ENCODE measurements around the gene EPS15. TPM values are rescaled to one million over a fixed set of nuclear protein-coding genes. Genes with fewer than 3 reads are reported as not detected.
A peak's percentile ranks its signal among the peaks of the same experiment; 100 is the strongest.

Gene EPS15
- total and polyA plus RNA-seq, 9 of the 15 experiments (the other 6 are each of a cell fraction or from before 2014, with no cell fraction given), result 23.1 to 69.0 (median 41.7) TPM

DNA sequence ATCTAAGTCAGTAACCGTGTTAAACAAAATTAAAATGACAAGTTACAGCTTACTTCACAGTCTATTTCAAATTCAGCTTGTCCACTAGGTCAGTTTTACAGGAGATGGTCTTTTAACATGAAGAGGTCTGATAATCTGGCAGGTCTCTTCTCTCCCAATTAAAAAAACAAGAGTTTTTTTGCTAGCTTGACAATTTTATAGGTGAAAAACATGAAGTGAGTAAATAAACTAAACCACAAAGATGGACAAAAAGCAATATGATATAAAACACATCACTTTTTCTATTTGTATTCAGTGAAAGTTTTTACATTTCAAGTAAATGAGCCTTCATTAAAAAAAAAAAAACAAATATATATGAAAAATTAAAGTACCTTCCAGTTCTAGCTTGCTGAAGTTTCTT, 163.7 kb downstream of the EPS15 start:
- 88% methylated on average over 1 of the region's 1 CpG for WGBS (ENCODE audit: insufficient coverage, low coverage, missing lambda C conversion rate)
- Histone ChIP-seq H3K9me1 (ENCODE audit: control insufficient read depth, insufficient read depth, low read length) (no peaks in the 10 kb centered on the region), H3K79me2 (ENCODE audit: control insufficient read depth, insufficient read depth, low read length) (no peaks in the 10 kb centered on the region), H3K4me2 (ENCODE audit: insufficient read depth, low read length) (no peak overlapping the region), H3K9ac (ENCODE audit: insufficient read depth in 1 of 2, low read depth in 2 of 2, low read length in 2 of 2) (no peak overlapping the region), H3K36me3 (ENCODE audit: control insufficient read depth, insufficient read depth, low read length) (peaks cover 30% of the 10 kb centered on the region), H3K27ac (ENCODE audit: extremely low read depth, low read depth, low read length) (no peak overlapping the region), H4K20me1 (replicated peaks; ENCODE audit: control insufficient read depth, insufficient read depth, low read length) (no peaks in the 10 kb centered on the region), H3K4me1 (replicated peaks in 1 of 2; ENCODE audit: control insufficient read depth in 2 of 2, insufficient read depth in 2 of 2, low read length in 2 of 2) (no peaks in the 10 kb centered on the region), H3K4me3 (no peak overlapping the region), H3K27me3 (ENCODE audit: control insufficient read depth in 2 of 2, insufficient read depth in 2 of 2, low read length in 2 of 2) (no peaks in the 10 kb centered on the region), H3K9me3 (replicated peaks; ENCODE audit: control insufficient read depth, insufficient read depth, low read depth, low read length) (no peaks in the 10 kb centered on the region), H2AFZ (ENCODE audit: low read depth, low read length) (no peak overlapping the region)
- ChIA-PET POLR2A (no interaction called here), CTCF (ENCODE audit: low intra/inter-chr PET ratio) (no interaction called here)
- ATAC-seq, result no peak
- intact Hi-C loops (cut with micrococcal nuclease) (no loop called here), in situ Hi-C loops (cut with MboI) (no loop called here)
- no peak for TF ChIP-seq PHTF2 (CRISPR knock-in tag; IDR thresholded peaks at IDR 0.05)
- peak; percentile 66; the same call in 1 of the 2 replicates for TF ChIP-seq MAFF (IDR thresholded peaks at IDR 0.05; ENCODE audit: low read length)
- TF ChIP-seq C11orf30 (IDR thresholded peaks at IDR 0.05; ENCODE audit: low read depth), result peak; percentile 73
- TF ChIP-seq NFATC3 (IDR thresholded peaks at IDR 0.05), result no peak
- TF ChIP-seq HOXB6 (CRISPR knock-in tag; IDR thresholded peaks at IDR 0.05; ENCODE audit: borderline replicate concordance), result no peak
- peak; percentile 87 for TF ChIP-seq ZNF316 (IDR thresholded peaks at IDR 0.05)
- TF ChIP-seq MAFG (tag; conservative IDR thresholded peaks at IDR 0.05), result peak; percentile 59; the same call in 1 of the 2 replicates
- no TSS peak for BruUV-seq (replicated peaks)
- FAIRE-seq, result no peak
- no peak for DNase-seq (ENCODE audit: extremely low read depth in 1 of 4, low spot score in 3 of 4)

DNA sequence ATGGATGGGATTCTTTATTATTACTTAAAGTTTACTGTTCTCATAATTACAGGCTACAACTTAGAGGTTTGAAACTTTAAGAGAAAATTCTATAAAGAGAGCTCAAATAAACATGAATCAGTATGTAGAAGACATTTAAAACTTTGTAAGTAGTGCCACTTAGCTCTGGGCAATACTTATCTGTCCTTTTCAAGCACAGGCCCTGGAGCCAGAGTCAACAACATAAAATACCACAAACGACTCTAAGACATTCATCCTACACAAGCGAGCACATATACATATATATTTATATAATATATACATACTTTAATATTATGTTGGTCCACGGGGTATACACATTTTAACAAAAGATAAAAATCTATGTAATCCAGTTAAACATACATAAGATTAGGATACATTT, 164.7 kb downstream of the EPS15 start:
- no peak for DNase-seq (ENCODE audit: extremely low read depth in 1 of 4, low spot score in 3 of 4)
- no peaks in the 10 kb centered on the region for H3K4me1 ChIP-seq (replicated peaks in 1 of 2; ENCODE audit: control insufficient read depth in 2 of 2, insufficient read depth in 2 of 2, low read length in 2 of 2)
- no peak overlapping the region for H3K4me2 ChIP-seq (ENCODE audit: insufficient read depth, low read length)
- WGBS (ENCODE audit: insufficient coverage, low coverage, missing lambda C conversion rate), result 60% methylated on average over 3 of the region's 3 CpGs
- CTCF ChIA-PET (ENCODE audit: low intra/inter-chr PET ratio), result no interaction called here
- intact Hi-C loops (cut with micrococcal nuclease), result no loop called here
- no peaks in the 10 kb centered on the region for H3K9me1 ChIP-seq (ENCODE audit: control insufficient read depth, insufficient read depth, low read length)
- H3K4me3 ChIP-seq, result no peak overlapping the region
- no peak overlapping the region for H2AFZ ChIP-seq (ENCODE audit: low read depth, low read length)
- no peak overlapping the region for H3K9ac ChIP-seq (ENCODE audit: insufficient read depth in 1 of 2, low read depth in 2 of 2, low read length in 2 of 2)
- BruUV-seq (replicated peaks), result no TSS peak
- no peaks in the 10 kb centered on the region for H3K27me3 ChIP-seq (ENCODE audit: control insufficient read depth in 2 of 2, insufficient read depth in 2 of 2, low read length in 2 of 2)
- peaks cover 24% of the 10 kb centered on the region for H3K36me3 ChIP-seq (ENCODE audit: control insufficient read depth, insufficient read depth, low read length)
- no peak for FAIRE-seq
- H3K79me2 ChIP-seq (ENCODE audit: control insufficient read depth, insufficient read depth, low read length), result no peaks in the 10 kb centered on the region
- 0 out of 2 replicates have a peak, but pooled peaks cover 3% of the 10 kb centered on the region for H4K20me1 ChIP-seq (replicated peaks; ENCODE audit: control insufficient read depth, insufficient read depth, low read length)
- no peaks in the 10 kb centered on the region for H3K9me3 ChIP-seq (replicated peaks; ENCODE audit: control insufficient read depth, insufficient read depth, low read depth, low read length)
- POLR2A ChIA-PET, result interaction anchor here (0.6 to 1.5 kb wide), 3 partner anchors 9 to 99 kb away, joined by 3 to 4 read pairs (median 4); no protein-coding TSS in a partner anchor
- no peak for ATAC-seq
- in situ Hi-C loops (cut with MboI), result no loop called here
- no peak overlapping the region for H3K27ac ChIP-seq (ENCODE audit: extremely low read depth, low read depth, low read length)
- TF ChIP-seq SP1 (CRISPR knock-in tag; IDR thresholded peaks at IDR 0.05) (no peak), MTA3 (IDR thresholded peaks at IDR 0.05; ENCODE audit: borderline replicate concordance) (no peak), BACH1 (tag; IDR thresholded peaks at IDR 0.05) (no peak), TAL1 (IDR thresholded peaks at IDR 0.05) (no peak), NFRKB (IDR thresholded peaks at IDR 0.05; ENCODE audit: low read depth) (no peak), PCBP1 (IDR thresholded peaks at IDR 0.05; ENCODE audit: low read depth, low read length, poor library complexity, severe bottlenecking) (no peak), ZNF143 (CRISPR knock-in tag; IDR thresholded peaks at IDR 0.05) (no peak), MCM3 (IDR thresholded peaks at IDR 0.05) (no peak), MED1 (CRISPR knock-in tag; IDR thresholded peaks at IDR 0.05; ENCODE audit: borderline replicate concordance) (no peak)
- TF ChIP-seq, protein P1, sequence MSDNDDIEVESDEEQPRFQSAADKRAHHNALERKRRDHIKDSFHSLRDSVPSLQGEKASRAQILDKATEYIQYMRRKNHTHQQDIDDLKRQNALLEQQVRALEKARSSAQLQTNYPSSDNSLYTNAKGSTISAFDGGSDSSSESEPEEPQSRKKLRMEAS (CRISPR knock-in tag; IDR thresholded peaks at IDR 0.05), result no peak
- TF ChIP-seq, protein P2, sequence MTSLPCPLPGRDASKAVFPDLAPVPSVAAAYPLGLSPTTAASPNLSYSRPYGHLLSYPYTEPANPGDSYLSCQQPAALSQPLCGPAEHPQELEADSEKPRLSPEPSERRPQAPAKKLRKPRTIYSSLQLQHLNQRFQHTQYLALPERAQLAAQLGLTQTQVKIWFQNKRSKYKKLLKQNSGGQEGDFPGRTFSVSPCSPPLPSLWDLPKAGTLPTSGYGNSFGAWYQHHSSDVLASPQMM (CRISPR knock-in tag; IDR thresholded peaks at IDR 0.05), result no peak
- TF ChIP-seq, protein P3, sequence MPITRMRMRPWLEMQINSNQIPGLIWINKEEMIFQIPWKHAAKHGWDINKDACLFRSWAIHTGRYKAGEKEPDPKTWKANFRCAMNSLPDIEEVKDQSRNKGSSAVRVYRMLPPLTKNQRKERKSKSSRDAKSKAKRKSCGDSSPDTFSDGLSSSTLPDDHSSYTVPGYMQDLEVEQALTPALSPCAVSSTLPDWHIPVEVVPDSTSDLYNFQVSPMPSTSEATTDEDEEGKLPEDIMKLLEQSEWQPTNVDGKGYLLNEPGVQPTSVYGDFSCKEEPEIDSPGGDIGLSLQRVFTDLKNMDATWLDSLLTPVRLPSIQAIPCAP (CRISPR knock-in tag; IDR thresholded peaks at IDR 0.05; ENCODE audit: borderline replicate concordance), result no peak

All from K562 (cell line).